K562 (cell line): Measurements from ENCODE around the gene GBA2. TPM values are rescaled to one million over a fixed set of nuclear protein-coding genes. Genes with fewer than 3 reads are reported as not detected.
A peak's percentile ranks its signal among the peaks of the same experiment; 100 is the strongest.

Experiments used
- EWSR1 ChIP-seq: fragments of 450-650 bp; IDR thresholded peaks from 2 replicates; pipeline ENCODE4 v1.6.1; 2018; ENCODE audit warnings: borderline replicate concordance, mild to moderate bottlenecking, low read depth, moderate library complexity; ENCODE audit not compliant: partially characterized antibody
- GATA2 ChIP-seq: sonication (generic); formaldehyde crosslinking; IDR thresholded peaks from 2 replicates; pipeline ENCODE4 v1.4.0; 2020; ENCODE audit warnings: mild to moderate bottlenecking, missing genetic modification reagents
- GMEB1 ChIP-seq: fragments of 250-450 bp; sonication (Bioruptor Pico); IDR thresholded peaks from 2 replicates; pipeline ENCODE4 v1.4.0; 2020; ENCODE audit warnings: mild to moderate bottlenecking
- MECOM ChIP-seq: fragments of 250-450 bp; sonication (Bioruptor Pico); IDR thresholded peaks from 2 replicates; pipeline ENCODE4 v1.8.0; 2022; ENCODE audit warnings: inconsistent platforms
- NFIC ChIP-seq: fragments of 450-650 bp; IDR thresholded peaks from 2 replicates; pipeline ENCODE4 v1.6.1; 2017; ENCODE audit warnings: mild to moderate bottlenecking, inconsistent platforms
- NFIX ChIP-seq: fragments of 250-450 bp; sonication (Bioruptor Pico); IDR thresholded peaks from 2 replicates; pipeline ENCODE4 v1.4.0; 2020; ENCODE audit warnings: low read depth, mild to moderate bottlenecking, moderate library complexity
- PPARD ChIP-seq: fragments of 250-450 bp; sonication (Bioruptor Pico); IDR thresholded peaks from 2 replicates; pipeline ENCODE4 v1.8.0; 2022; ENCODE audit warnings: inconsistent platforms, mild to moderate bottlenecking, moderate library complexity
- PTRF ChIP-seq: fragments of 450-650 bp; IDR thresholded peaks from 2 replicates; pipeline ENCODE4 v1.6.1; 2016; ENCODE audit warnings: mild to moderate bottlenecking, missing genetic modification characterization, missing compliant biosample characterization
- RCOR1 ChIP-seq, 2 experiments: IDR thresholded peaks; 2 replicates each; pipeline ENCODE4 v1.6.1; 2012; ENCODE audit warnings: low read depth in 2 of 2, low read length in 2 of 2, borderline replicate concordance in 1 of 2, improper control_type of control experiment in 1 of 2
- TRIM24 ChIP-seq, 2 experiments: fragments of 450-650 bp; IDR thresholded peaks; 2 replicates each; pipeline ENCODE4 v1.6.1; 2016
- ZNF318 ChIP-seq, 2 experiments: fragments of 450-650 bp; IDR thresholded peaks; 2 replicates each; pipeline ENCODE4 v1.6.1; 2016; ENCODE audit warnings: mild to moderate bottlenecking in 2 of 2, borderline replicate concordance in 1 of 2, low read depth in 1 of 2, moderate library complexity in 1 of 2
- ZNF561 ChIP-seq: fragments of 450-650 bp; formaldehyde crosslinking; conservative IDR thresholded peaks from 2 replicates; pipeline ENCODE4 v1.4.0; 2020; ENCODE audit warnings: mild to moderate bottlenecking, moderate library complexity
- ZNF592 ChIP-seq: fragments of 450-650 bp; IDR thresholded peaks from 2 replicates; pipeline ENCODE4 v1.6.1; 2017; ENCODE audit warnings: antibody characterized with exemption, mild to moderate bottlenecking
- polyA plus RNA-seq, 8 experiments: library from polyadenylated mRNA; depleted of rRNA in 4 of 8; stranded (reverse) in 5 of 8; unstranded in 3 of 8; fragments of >200 nt; fragmentation: Nextera tagmentation in 2 of 8; fragmentation: Illumina TruSeq in 1 of 8; extraction: Ambion mirVana in 2 of 8; extraction: Trizol in 1 of 8; gene quantifications; 2 replicates each; pipeline versions ENCODE4 v1.2.1 to v1.2.3, GENCODE V29; 2011 to 2014; ENCODE audit warnings: inconsistent platforms in 1 of 8, missing spikeins in 1 of 8
- total RNA-seq, 7 experiments: library from RNA; depleted of rRNA in 6 of 7; stranded (reverse); fragments of >200 nt in 6 of 7; fragmentation: Illumina TruSeq in 2 of 7; extraction: Trizol in 2 of 7; gene quantifications; 2 replicates each; pipeline versions ENCODE4 v1.2.1 to v1.2.3, GENCODE V29; 2011 to 2021; ENCODE audit warnings: low replicate concordance in 1 of 7

Gene GBA2
- total and polyA plus RNA-seq, 9 of the 15 experiments (the other 6 are each of a cell fraction or from before 2014, with no cell fraction given), result 14.1 to 60.4 (median 32.1) TPM

GRCh38 chr9:35731415-35732184 lies 17.4 kb downstream of the GBA2 start (continued):
- no peak for TF ChIP-seq RCOR1 (IDR thresholded peaks at IDR 0.05; ENCODE audit: borderline replicate concordance in 1 of 2, low read depth in 2 of 2, low read length in 2 of 2)
- no peak for TF ChIP-seq PTRF
- TF ChIP-seq EWSR1, result no peak
- TF ChIP-seq ZNF592, result no peak; the same call in 1 of the 2 replicates
- no peak for TF ChIP-seq PPARD
- peak in 1 of 2 experiments; percentile 38; a peak in 1 of 4 replicates for TF ChIP-seq ZNF318 (IDR thresholded peaks at IDR 0.05; ENCODE audit: borderline replicate concordance in 1 of 2, low read depth in 1 of 2)
- no peak for TF ChIP-seq NFIX (CRISPR knock-in tag)
- no peak for TF ChIP-seq MECOM (CRISPR knock-in tag)
- peak in 1 of 2 experiments; percentile 29; a peak in 1 of 4 replicates for TF ChIP-seq TRIM24 (IDR thresholded peaks at IDR 0.05)
- TF ChIP-seq GATA2, result no peak
- TF ChIP-seq ZNF561 (CRISPR knock-in tag), result no peak
- TF ChIP-seq NFIC, result peak; percentile 47
- TF ChIP-seq GMEB1 (CRISPR knock-in tag), result no peak
